Astrocyte (in vitro differentiated cells and primary cell): ENCODE data around the gene UBE2Z.

Experiments used
- CTCF ChIP-seq: IDR thresholded peaks from 2 replicates; pipeline ENCODE4 v1.5.1; 2011; ENCODE audit warnings: low read depth, mild to moderate bottlenecking, inconsistent platforms, low read length, moderate library complexity; ENCODE audit not compliant: insufficient read depth
- EZH2 ChIP-seq: IDR thresholded peaks from 2 replicates; pipeline ENCODE4 v1.6.1; 2012; ENCODE audit warnings: mild to moderate bottlenecking, low read length, inconsistent platforms; ENCODE audit not compliant: insufficient read depth

- TF ChIP-seq CTCF, result peak; percentile 98
- TF ChIP-seq EZH2, result no peak
These were observed 29.0 kb upstream of the UBE2Z start for GRCh38 chr17:48878920-48879898.
